HEK293 (cell line): ENCODE measurements around the gene OSTM1.

ENCODE experiments used
- CTCF ChIA-PET: fragments of 350-600 bp; formaldehyde crosslinking; extraction: SDS; loops from one replicate; lab custom pipeline; 2021; ENCODE audit warnings: antibody characterized with exemption; lab: Yijun Ruan, JAX
- POLR2A ChIA-PET: fragments of 300-600 bp; formaldehyde crosslinking; extraction: SDS; loops from one replicate; lab custom pipeline; 2020; ENCODE audit warnings: antibody characterized with exemption, inconsistent platforms; lab: Yijun Ruan, JAX
- H3K27ac ChIP-seq: fragments of 200-500 bp; sonication (Bioruptor generic); 2 replicates; pipeline ENCODE4 v1.5.1; 2014; ENCODE audit warnings: low read depth, low read length, control low read depth, inconsistent platforms; ENCODE audit errors: extremely low read depth
- H3K36me3 ChIP-seq, 2 experiments: fragments of 200-500 bp in 1 of 2; sonication (Bioruptor generic) in 1 of 2; 1 replicate in 1 of 2; 2 replicates in 1 of 2; pipeline ENCODE4 v1.5.1; 2014 to 2017; ENCODE audit warnings: inconsistent platforms in 2 of 2, low read length in 2 of 2; ENCODE audit not compliant: control insufficient read depth in 2 of 2, insufficient read depth in 1 of 2
- H3K4me1 ChIP-seq: fragments of 200-500 bp; sonication (Bioruptor generic); 2 replicates; pipeline ENCODE4 v1.5.1; 2014; ENCODE audit warnings: mild to moderate bottlenecking, low read length, inconsistent platforms; ENCODE audit not compliant: control insufficient read depth, insufficient read depth
- H3K4me3 ChIP-seq: 2 replicates; pipeline ENCODE4 v1.5.1; 2011; ENCODE audit warnings: low read depth, mild to moderate bottlenecking, control low read depth, low read length, moderate library complexity
- H3K9me3 ChIP-seq: fragments of 200-500 bp; sonication (Bioruptor generic); 2 replicates; pipeline ENCODE4 v1.5.1; 2014; ENCODE audit warnings: low read depth, low read length, inconsistent platforms; ENCODE audit not compliant: control insufficient read depth, insufficient read depth
- BCL6B ChIP-seq: fragments of 450-650 bp; formaldehyde crosslinking; IDR thresholded peaks from 2 replicates; pipeline ENCODE4 v1.5.1; 2017; ENCODE audit warnings: missing biosample characterization, missing genetic modification characterization
- GFI1B ChIP-seq: fragments of 450-650 bp; formaldehyde crosslinking; IDR thresholded peaks from 2 replicates; pipeline ENCODE4 v1.5.1; 2016; ENCODE audit warnings: missing biosample characterization, missing genetic modification characterization
- KLF17 ChIP-seq: fragments of 450-650 bp; formaldehyde crosslinking; IDR thresholded peaks from 2 replicates; pipeline ENCODE4 v1.5.1; 2016; ENCODE audit warnings: missing biosample characterization, missing genetic modification characterization
- MYNN ChIP-seq: fragments of 450-650 bp; formaldehyde crosslinking; IDR thresholded peaks from 2 replicates; pipeline ENCODE4 v1.5.1; 2016; ENCODE audit warnings: missing biosample characterization, missing genetic modification characterization, borderline replicate concordance
- PRDM4 ChIP-seq: fragments of 450-650 bp; formaldehyde crosslinking; IDR thresholded peaks from 2 replicates; pipeline ENCODE4 v1.5.1; 2017; ENCODE audit warnings: missing biosample characterization, missing genetic modification characterization
- REST ChIP-seq: fragments of 450-650 bp; formaldehyde crosslinking; IDR thresholded peaks from 2 replicates; pipeline ENCODE4 v1.5.1; 2016; ENCODE audit warnings: missing biosample characterization, missing genetic modification characterization
- YY1 ChIP-seq: fragments of 450-650 bp; formaldehyde crosslinking; IDR thresholded peaks from 2 replicates; pipeline ENCODE4 v1.5.1; 2018; ENCODE audit warnings: missing biosample characterization, missing genetic modification characterization
- ZNF16 ChIP-seq: fragments of 450-650 bp; formaldehyde crosslinking; IDR thresholded peaks from 2 replicates; pipeline ENCODE4 v1.5.1; 2016; ENCODE audit warnings: low read depth, missing biosample characterization, missing genetic modification characterization
- ZNF2 ChIP-seq: fragments of 450-650 bp; formaldehyde crosslinking; IDR thresholded peaks from 2 replicates; pipeline ENCODE4 v1.5.1; 2016; ENCODE audit warnings: missing biosample characterization, missing genetic modification characterization
- ZNF24 ChIP-seq: fragments of 450-650 bp; formaldehyde crosslinking; IDR thresholded peaks from 2 replicates; pipeline ENCODE4 v1.5.1; 2016; ENCODE audit warnings: missing biosample characterization, missing genetic modification characterization
- ZNF292 ChIP-seq: fragments of 450-650 bp; formaldehyde crosslinking; IDR thresholded peaks from 2 replicates; pipeline ENCODE4 v1.5.1; 2016; ENCODE audit warnings: low read depth, missing biosample characterization, missing genetic modification characterization, borderline replicate concordance
- ZNF335 ChIP-seq: fragments of 450-650 bp; formaldehyde crosslinking; conservative IDR thresholded peaks from 2 replicates; pipeline ENCODE4 v1.5.1; 2016; ENCODE audit warnings: missing biosample characterization, missing genetic modification characterization
- ZNF354C ChIP-seq: fragments of 450-650 bp; formaldehyde crosslinking; IDR thresholded peaks from 2 replicates; pipeline ENCODE4 v1.5.1; 2016; ENCODE audit warnings: missing biosample characterization, missing genetic modification characterization, low read depth, borderline replicate concordance
- ZNF362 ChIP-seq: fragments of 450-650 bp; formaldehyde crosslinking; IDR thresholded peaks from 2 replicates; pipeline ENCODE4 v1.5.1; 2016; ENCODE audit warnings: missing biosample characterization, missing genetic modification characterization
- ZNF529 ChIP-seq: fragments of 450-650 bp; formaldehyde crosslinking; IDR thresholded peaks from 2 replicates; pipeline ENCODE4 v1.5.1; 2017; ENCODE audit warnings: missing genetic modification characterization, missing biosample characterization; ENCODE audit not compliant: insufficient replicate concordance
- ZNF610 ChIP-seq: fragments of 450-650 bp; formaldehyde crosslinking; IDR thresholded peaks from 2 replicates; pipeline ENCODE4 v1.5.1; 2016; ENCODE audit warnings: missing biosample characterization, missing genetic modification characterization, borderline replicate concordance
- ZNF645 ChIP-seq: fragments of 450-650 bp; formaldehyde crosslinking; IDR thresholded peaks from 2 replicates; pipeline ENCODE4; 2016; ENCODE audit warnings: missing biosample characterization, missing genetic modification characterization
- ZNF664 ChIP-seq: fragments of 450-650 bp; formaldehyde crosslinking; IDR thresholded peaks from 2 replicates; pipeline ENCODE4 v1.5.1; 2016; ENCODE audit warnings: missing biosample characterization, missing genetic modification characterization
- ZNF701 ChIP-seq: fragments of 450-650 bp; formaldehyde crosslinking; IDR thresholded peaks from 2 replicates; pipeline ENCODE4 v1.5.1; 2016; ENCODE audit warnings: missing biosample characterization, missing genetic modification characterization
- ZNF707 ChIP-seq: fragments of 450-650 bp; formaldehyde crosslinking; IDR thresholded peaks from 2 replicates; pipeline ENCODE4 v1.5.1; 2016; ENCODE audit warnings: missing biosample characterization, missing genetic modification characterization
- ZNF747 ChIP-seq: fragments of 450-650 bp; formaldehyde crosslinking; IDR thresholded peaks from 2 replicates; pipeline ENCODE4 v1.5.1; 2016; ENCODE audit warnings: missing biosample characterization, missing genetic modification characterization
- ZNF791 ChIP-seq: fragments of 450-650 bp; formaldehyde crosslinking; IDR thresholded peaks from 2 replicates; pipeline ENCODE4 v1.5.1; 2016; ENCODE audit warnings: missing biosample characterization, missing genetic modification characterization
- ZSCAN23 ChIP-seq: fragments of 450-650 bp; formaldehyde crosslinking; IDR thresholded peaks from 2 replicates; pipeline ENCODE4 v1.5.1; 2016; ENCODE audit warnings: missing biosample characterization, missing genetic modification characterization

OSTM1 gene

GRCh38 chr6:108107102-108107501, 32.6 kb upstream of the OSTM1 start:
- ChIA-PET POLR2A (no interaction called here), CTCF (interaction anchor here (0.5 to 1.8 kb wide), 5 partner anchors 57 to 811 kb away, joined by 3 to 6 read pairs (median 5); no protein-coding TSS in a partner anchor)
- no peaks in the 10 kb centered on the region for H3K4me1 ChIP-seq
- H3K9me3 ChIP-seq = no peaks in the 10 kb centered on the region
- H3K27ac ChIP-seq = no peak overlapping the region
- no peak for TF ChIP-seq BCL6B (tag by site-specific recombination)
- TF ChIP-seq MYNN = peak; percentile 73
- no peak overlapping the region for H3K4me3 ChIP-seq
- no peaks in the 10 kb centered on the region for H3K36me3 ChIP-seq

- Histone ChIP-seq H3K27ac (no peak overlapping the region), H3K9me3 (no peaks in the 10 kb centered on the region), H3K4me3 (no peak overlapping the region), H3K36me3 (no peaks in the 10 kb centered on the region), H3K4me1 (no peaks in the 10 kb centered on the region)
- TF ChIP-seq KLF17 (tag by site-specific recombination) = no peak
- no peak for TF ChIP-seq ZSCAN23
- TF ChIP-seq ZNF529 (tag by site-specific recombination) = no peak
- no peak for TF ChIP-seq PRDM4 (tag by site-specific recombination)
- no peak for TF ChIP-seq ZNF610 (tag by site-specific recombination)
- TF ChIP-seq ZNF292 (tag by site-specific recombination) = no peak
- no peak for TF ChIP-seq ZNF664 (tag by site-specific recombination)
- TF ChIP-seq ZNF24 (tag by site-specific recombination) = no peak
- TF ChIP-seq ZNF2 = no peak
- no peak for TF ChIP-seq ZNF645 (tag by site-specific recombination)
- no peak for TF ChIP-seq GFI1B (tag by site-specific recombination)
- TF ChIP-seq ZNF335 = no peak
- no peak for TF ChIP-seq ZNF791 (tag by site-specific recombination)
- TF ChIP-seq ZNF701 = no peak
- no peak for TF ChIP-seq ZNF747 (tag by site-specific recombination)
- no peak for TF ChIP-seq ZNF707
- ChIA-PET CTCF (interaction anchor here (0.6 to 1.1 kb wide), 3 partner anchors 126 to 811 kb away, joined by 3 to 5 read pairs (median 5); no protein-coding TSS in a partner anchor), POLR2A (no interaction called here)
Measured at GRCh38 chr6:108106694-108107093, 32.2 kb upstream of the OSTM1 start.

- ChIA-PET POLR2A (no interaction called here), CTCF (no interaction called here)
- Histone ChIP-seq H3K9me3 (no peaks in the 10 kb centered on the region), H3K4me3 (no peak overlapping the region), H3K36me3 (no peaks in the 10 kb centered on the region), H3K27ac (no peak overlapping the region), H3K4me1 (no peaks in the 10 kb centered on the region)
- TF ChIP-seq REST (tag by site-specific recombination) (no peak), ZNF16 (tag by site-specific recombination) (no peak), ZNF354C (no peak), YY1 (no peak), ZNF362 (no peak)
Measured at GRCh38 chr6:108106261-108106660, 31.7 kb upstream of the OSTM1 start.
